ENCODE measurements around the gene PRXL2A.

Gene PRXL2A

DNA sequence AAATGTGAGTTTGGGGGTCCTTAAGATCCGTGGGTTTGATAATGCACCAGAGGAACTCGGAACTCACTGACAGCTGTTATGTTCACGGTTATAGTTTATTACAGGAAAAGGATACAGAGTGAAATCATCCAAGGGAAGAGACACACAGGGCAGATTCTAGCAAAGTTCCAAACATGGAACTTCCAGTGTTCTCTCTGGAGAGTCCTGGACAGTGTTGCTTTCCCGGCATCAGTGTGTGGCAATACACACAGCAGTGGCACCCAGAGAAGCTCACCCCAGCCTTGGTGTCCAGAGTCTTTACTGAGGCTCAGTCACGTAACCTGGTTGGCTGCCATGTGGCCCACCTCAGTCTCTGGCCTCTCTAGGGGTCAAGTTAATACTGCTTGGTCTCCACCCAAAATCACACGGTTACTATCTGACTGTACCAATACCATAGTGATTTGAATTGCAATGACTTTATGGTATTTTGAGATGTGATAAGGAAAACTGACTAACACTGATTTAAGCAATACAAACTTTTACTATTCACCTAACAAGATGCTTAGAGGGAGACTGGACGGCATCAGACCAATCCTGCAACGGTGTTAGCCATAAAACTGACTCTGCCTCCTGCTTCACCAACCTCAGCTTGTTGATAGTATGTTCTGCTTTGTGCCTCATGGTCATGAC, 8.1 kb upstream of the PRXL2A start:
- TF ChIP-seq, protein P1, sequence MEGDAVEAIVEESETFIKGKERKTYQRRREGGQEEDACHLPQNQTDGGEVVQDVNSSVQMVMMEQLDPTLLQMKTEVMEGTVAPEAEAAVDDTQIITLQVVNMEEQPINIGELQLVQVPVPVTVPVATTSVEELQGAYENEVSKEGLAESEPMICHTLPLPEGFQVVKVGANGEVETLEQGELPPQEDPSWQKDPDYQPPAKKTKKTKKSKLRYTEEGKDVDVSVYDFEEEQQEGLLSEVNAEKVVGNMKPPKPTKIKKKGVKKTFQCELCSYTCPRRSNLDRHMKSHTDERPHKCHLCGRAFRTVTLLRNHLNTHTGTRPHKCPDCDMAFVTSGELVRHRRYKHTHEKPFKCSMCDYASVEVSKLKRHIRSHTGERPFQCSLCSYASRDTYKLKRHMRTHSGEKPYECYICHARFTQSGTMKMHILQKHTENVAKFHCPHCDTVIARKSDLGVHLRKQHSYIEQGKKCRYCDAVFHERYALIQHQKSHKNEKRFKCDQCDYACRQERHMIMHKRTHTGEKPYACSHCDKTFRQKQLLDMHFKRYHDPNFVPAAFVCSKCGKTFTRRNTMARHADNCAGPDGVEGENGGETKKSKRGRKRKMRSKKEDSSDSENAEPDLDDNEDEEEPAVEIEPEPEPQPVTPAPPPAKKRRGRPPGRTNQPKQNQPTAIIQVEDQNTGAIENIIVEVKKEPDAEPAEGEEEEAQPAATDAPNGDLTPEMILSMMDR (IDR thresholded peaks at IDR 0.05; ENCODE audit: low read depth, low read length) = no peak
- no peak overlapping the region for H3K4me3 ChIP-seq (ENCODE audit: low read depth, low read length)
- in situ Hi-C loops (cut with HindIII; ENCODE audit: low sequenced_read_pairs) = no loop called here
- DNase-seq (ENCODE audit: low read depth, low spot score) = no peak

DNA sequence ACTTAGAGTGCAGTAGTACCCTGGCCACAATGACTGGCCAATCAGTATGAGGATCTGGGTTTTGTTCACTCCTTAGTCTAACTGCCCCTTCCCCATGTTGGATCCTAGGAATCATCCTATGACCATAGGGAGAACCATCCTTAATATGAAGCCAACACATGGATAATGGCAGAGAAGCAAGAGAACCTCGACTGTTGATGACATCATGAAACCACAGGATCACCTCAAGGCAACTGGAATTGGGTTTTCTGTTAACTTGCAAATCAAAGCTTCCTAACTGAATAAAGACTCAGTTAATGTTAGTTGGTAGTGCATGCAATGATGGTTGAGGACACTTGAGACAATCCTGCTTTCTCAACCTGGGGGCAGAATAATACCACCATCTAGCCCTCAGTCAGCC, 3.3 kb upstream of the PRXL2A start:
- no peak for DNase-seq (ENCODE audit: low read depth, low spot score)
- in situ Hi-C loops (cut with HindIII; ENCODE audit: low sequenced_read_pairs) = no loop called here
- no peak overlapping the region for H3K4me3 ChIP-seq (ENCODE audit: low read depth, low read length)
- TF ChIP-seq, protein P1 (IDR thresholded peaks at IDR 0.05; ENCODE audit: low read depth, low read length) = no peak

DNA sequence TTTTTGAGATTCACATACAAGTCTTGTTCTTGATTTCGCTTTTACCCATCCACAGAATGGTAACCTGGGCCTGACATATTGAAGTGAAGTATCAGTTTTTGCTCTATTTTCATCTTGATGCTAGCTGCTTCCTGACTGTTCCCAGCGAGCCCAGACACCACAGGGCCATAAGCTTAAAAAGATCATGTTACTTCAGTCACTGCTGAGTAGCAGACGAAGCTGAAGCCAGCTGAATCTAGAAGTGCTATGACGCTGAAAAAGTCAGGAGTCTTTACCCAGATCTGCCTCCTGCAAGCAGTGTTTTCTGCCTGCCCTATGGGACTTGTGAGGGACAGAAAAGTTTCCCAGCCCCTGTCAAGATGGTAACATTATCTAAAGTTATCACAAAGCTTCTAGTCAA, 2.7 kb upstream of the PRXL2A start:
- peak; percentile 56 for DNase-seq (ENCODE audit: low read depth, low spot score)
- TF ChIP-seq, protein P1 (IDR thresholded peaks at IDR 0.05; ENCODE audit: low read depth, low read length) = no peak
- in situ Hi-C loops (cut with HindIII; ENCODE audit: low sequenced_read_pairs) = no loop called here
- no peak overlapping the region for H3K4me3 ChIP-seq (ENCODE audit: low read depth, low read length)

DNA sequence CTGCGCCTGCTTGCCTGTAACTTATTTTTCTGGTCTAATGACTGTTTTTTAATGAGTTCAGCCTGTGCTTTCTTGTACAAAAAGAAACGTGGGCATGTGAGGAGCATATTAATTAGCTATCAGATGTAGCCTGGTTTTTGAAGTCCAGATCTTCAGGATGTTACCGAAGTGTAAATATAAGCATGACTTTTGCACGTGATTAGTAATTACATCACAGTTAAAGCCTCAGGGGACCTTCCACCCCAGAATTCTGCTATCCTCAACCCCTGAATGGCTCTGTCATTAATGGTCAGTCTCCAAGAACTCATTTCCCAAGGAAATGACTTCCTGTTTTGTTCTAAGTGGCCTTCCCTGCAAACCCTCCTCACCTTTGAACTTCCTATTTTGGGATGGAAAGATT, 2.1 kb upstream of the PRXL2A start:
- TF ChIP-seq, protein P1 (IDR thresholded peaks at IDR 0.05; ENCODE audit: low read depth, low read length) = no peak
- H3K4me3 ChIP-seq (ENCODE audit: low read depth, low read length) = no peak overlapping the region
- no peak for DNase-seq (ENCODE audit: low read depth, low spot score)
- in situ Hi-C loops (cut with HindIII; ENCODE audit: low sequenced_read_pairs) = no loop called here

DNA sequence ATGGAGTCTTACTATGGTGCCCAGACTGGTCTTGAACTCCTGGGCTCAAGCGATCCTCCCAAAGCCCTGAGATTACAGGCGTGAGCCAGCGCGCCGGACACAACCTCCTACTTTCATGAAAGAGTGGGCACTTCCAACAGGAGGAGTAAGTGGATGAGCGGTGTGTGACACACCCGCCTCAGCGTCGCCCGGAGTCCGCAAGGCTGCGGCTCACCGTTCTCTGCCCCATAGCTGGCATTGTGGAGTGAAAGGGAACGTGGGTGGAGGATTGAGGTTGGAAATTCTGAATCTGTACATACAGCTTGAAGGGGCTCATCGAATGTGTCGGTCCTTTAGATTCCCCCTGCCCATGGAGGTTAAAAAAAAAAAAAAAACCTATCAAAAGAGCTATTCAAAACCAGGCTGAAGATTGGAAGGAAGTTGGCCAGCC, 524 bp upstream of the PRXL2A start:
- TF ChIP-seq, protein P1 (IDR thresholded peaks at IDR 0.05; ENCODE audit: low read depth, low read length) = no peak
- in situ Hi-C loops (cut with HindIII; ENCODE audit: low sequenced_read_pairs) = no loop called here
- peak overlapping the region; percentile 56 for H3K4me3 ChIP-seq (ENCODE audit: low read depth, low read length)
- DNase-seq (ENCODE audit: low read depth, low spot score) = no peak

DNA sequence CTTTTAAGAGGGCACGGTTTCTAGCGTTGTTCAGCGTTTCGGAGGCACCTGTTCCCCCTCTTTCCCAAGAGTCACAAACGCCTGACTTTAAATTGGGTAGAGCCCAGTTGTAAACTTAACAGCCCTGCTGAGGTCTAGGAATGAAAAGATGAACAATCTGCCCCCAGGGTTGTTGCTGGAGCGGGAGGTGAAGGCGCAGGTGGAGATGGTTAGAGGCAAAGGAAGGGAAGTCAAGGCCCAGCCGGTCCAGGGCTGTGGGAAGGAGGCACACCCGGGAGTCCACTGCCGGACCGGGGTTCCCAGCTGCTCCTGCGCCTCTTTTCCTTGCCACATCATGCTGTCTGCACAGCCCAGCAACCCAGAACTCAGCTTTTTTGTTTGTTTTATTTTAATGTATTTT, 770 bp downstream of the PRXL2A start:
- in situ Hi-C loops (cut with HindIII; ENCODE audit: low sequenced_read_pairs) = no loop called here
- peak overlapping the region; percentile 56 for H3K4me3 ChIP-seq (ENCODE audit: low read depth, low read length)
- no peak for DNase-seq (ENCODE audit: low read depth, low spot score)
- TF ChIP-seq, protein P1 (IDR thresholded peaks at IDR 0.05; ENCODE audit: low read depth, low read length) = no peak
